ENCODE measurements around the gene MLLT3.

Gene MLLT3

GRCh38 chr9:20472342-20473045 lies 149.8 kb downstream of the MLLT3 start:
- DNase-seq: no peak

GRCh38 chr9:20466328-20467008 lies 155.8 kb downstream of the MLLT3 start:
- no peak for DNase-seq

GRCh38 chr9:20464242-20464641 lies 158.1 kb downstream of the MLLT3 start:
- no peak for DNase-seq

- no peak for DNase-seq
Measured at GRCh38 chr9:20463823-20464222, 158.5 kb downstream of the MLLT3 start.

- DNase-seq: no peak
Measured at GRCh38 chr9:20462410-20462809, 159.9 kb downstream of the MLLT3 start.

GRCh38 chr9:20447291-20447690 lies 175.0 kb downstream of the MLLT3 start:
- no peak for DNase-seq

- no peak for DNase-seq
Measured at GRCh38 chr9:20446248-20446647, 176.1 kb downstream of the MLLT3 start.

GRCh38 chr9:20442461-20443319 lies 179.6 kb downstream of the MLLT3 start:
- no peak for DNase-seq

DNA sequence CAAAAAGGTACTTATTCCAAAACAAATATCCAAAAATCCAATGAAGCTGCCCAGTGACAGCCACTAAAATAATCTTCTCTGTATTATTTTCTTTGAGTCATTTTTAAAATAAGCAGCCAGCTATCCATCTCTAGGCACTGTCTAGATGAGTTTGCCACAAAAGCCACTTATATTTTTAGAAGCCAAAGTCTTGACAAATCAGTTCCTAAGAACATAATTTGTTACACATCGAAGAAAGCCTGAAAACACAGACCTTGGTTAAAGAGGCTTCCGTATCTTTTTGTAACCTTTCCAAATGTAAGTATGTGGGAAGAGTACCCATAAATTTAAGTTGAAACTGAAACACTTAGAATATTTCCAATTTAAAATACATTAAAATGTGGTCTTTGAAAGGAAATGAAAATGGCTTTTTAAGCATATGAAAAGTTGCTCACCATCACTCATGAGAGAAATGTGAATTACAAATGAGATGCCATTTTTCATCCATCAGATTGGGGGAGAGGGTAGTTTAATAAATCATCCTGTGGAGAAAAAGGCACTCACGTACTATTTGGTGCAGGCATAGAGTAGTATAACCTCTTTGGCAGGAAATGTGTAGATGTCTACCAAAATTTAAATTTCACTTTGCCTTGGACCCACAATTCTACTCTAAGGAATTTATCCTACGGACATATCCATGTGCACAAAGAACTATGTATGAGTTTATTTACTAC lies 180.4 kb downstream of the MLLT3 start:
- DNase-seq: no peak

DNA sequence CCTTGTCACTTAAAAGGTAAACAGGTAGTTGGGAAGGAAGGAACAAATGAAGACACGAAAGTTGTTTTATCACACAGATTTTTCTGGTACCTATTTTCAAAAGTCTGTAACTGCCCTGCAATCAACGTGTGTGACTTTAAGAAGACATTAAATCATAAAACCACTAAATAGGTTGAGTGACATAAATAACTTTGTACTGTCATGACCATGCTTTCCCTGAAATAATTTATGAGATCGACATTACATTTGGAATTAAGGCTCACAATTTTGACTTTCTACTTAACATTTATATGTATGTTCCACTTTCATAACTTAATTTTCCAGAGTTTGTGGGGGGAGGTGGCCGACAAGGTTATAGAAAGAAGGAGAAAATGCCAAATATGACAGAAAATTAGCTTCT lies 181.1 kb downstream of the MLLT3 start:
- no peak for DNase-seq

DNA sequence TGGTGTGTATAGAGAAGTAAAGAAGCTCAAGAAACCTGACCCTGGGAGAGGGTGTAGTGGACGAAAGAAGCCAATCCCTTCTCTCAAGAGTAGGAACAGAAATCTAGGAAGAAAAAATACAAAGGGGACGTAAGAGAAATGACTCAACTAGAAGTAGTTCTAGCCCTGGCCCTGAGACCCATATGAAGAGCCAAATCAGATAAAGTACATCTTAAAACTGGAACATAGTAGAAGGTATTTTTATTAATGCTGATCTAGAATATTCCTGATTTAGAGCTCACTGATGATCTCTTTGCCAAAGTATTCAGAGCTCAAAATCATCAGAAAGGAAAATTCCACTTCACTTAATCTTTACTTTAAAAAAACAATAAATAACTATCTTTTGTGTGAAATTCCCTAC lies 184.8 kb downstream of the MLLT3 start:
- no peak for DNase-seq

DNA sequence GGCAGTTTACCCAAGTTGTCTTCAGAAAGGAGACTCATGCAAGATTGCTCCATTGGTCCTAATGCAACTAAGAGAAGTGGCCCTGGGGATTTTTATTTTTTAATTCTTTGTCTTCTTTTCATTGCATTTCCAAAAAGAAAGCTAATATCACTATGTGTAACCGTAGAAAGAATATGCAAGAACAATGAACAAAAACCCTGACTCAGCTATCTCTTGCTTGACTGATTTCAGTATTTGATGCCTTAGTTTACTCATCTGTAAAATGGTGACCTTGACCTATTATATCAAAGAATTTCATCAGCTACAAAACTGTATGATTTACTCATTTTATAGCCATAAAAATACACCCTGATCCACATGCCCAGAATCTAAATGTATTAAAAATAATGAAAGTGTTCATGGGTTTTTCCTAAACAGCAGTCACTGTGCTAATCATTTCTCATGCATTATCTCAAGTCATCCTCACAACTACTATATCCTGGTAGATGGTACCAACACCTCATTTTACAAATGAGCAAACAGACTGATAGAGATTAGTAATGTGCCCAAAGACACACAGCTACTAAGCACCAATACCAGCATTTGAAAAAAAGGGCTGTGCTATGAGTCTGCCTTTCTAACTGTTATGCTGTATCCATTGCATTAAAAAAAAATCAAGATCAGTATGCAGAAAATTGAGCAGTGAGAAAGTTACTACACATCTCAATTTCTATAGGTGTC lies 185.7 kb downstream of the MLLT3 start:
- DNase-seq: no peak

GRCh38 chr9:20428976-20429375 lies 193.3 kb downstream of the MLLT3 start:
- no peak for DNase-seq

DNA sequence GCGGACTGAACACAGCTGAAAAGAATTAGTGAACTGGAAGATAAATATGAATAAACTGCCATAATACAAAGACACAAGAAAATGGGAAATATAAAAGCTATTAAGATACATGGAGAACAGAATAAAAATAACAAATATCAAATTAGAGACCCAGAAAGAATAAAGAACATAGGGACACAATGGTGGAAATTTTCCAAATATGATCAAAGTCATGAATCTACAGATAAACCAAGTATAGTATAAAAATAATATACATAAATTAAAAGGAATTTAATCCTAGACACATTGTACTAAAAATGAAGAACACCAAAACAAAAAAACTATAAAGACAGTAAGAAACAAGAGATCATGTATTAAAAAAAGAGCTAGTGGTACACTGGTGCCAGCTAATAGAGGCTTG lies 194.9 kb downstream of the MLLT3 start:
- no peak for DNase-seq

GRCh38 chr9:20426019-20426418 lies 196.3 kb downstream of the MLLT3 start:
- DNase-seq: no peak

DNA sequence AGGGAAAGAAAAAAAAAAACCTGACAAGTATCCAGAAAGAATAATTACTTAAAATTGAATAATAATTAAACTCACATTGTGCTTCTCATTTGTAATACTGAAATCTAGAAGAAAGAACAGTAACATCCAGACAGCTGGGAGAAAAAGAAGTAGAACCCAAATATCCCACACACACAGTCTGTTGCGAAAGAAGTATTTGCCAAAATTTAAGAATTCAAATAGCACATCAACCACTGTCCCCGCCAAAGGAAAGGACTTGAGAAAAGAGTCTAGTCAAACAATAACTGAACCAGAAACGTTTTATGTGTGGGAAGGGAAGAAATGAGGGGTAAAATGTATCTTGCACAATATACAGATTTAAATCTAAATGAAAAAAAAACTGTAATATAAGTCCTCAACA lies 202.8 kb downstream of the MLLT3 start:
- no peak for DNase-seq

DNA sequence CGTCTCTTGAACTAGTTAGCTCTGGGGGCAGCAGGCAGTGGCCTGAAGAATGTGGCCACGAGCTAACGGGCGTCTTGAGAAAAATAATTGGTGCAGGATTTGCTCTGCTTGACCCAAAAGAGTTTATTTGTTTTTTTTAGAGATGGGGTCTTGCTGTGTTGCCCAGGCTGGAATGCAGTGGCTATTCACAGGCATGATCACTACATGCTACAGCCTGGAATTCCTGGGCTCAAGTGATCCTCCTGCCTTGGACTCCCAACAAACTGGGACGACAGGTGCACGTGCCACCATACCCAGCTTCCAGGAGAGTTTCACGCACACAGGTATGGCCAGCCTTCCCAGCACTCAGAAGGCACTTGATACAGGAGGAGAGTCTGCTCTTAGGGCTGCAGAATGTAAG lies 203.8 kb downstream of the MLLT3 start:
- DNase-seq: no peak

DNA sequence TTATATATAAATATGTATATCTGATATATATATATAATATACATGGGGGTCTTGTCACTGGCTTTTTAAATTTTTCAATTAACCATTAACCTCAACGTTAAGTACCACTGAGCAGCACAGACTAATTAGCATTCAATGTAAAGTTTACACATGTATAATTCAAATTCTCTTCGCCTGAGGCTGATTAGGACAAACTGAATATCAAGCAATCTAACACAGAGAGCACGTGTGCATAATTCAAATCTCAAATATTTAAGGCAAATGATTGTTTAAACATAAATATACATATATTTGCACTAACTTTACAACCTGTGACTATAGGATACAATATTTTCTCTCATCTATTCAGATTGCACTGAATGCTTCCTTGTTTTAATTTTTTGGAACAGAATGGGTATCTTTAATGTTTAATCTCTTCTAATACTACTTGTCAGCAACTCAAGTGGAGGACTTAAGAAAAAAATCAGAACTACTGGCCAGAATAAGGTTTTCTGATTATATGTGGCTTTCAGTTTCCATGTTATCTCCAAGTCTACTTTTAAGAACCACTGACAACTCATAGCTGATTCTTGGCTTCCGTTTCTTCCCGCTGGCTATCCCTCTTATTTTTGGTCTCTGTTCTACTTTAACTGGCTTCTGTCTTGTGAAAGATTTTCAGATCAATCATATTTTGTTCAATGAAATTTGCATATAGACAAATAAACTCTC lies 204.8 kb downstream of the MLLT3 start:
- DNase-seq: no peak

- no peak for DNase-seq
Measured at GRCh38 chr9:20414150-20414549, 208.1 kb downstream of the MLLT3 start.

GRCh38 chr9:20409321-20410092 lies 212.8 kb downstream of the MLLT3 start:
- no peak for DNase-seq

GRCh38 chr9:20408513-20408912 lies 213.8 kb downstream of the MLLT3 start:
- DNase-seq: no peak

Data from NCI-H1105 treated with DMSO at 0.1 percent for 48 hours (cell line).